Measurements from ENCODE around the gene SLBP.
A peak's percentile ranks its signal among the peaks of the same experiment; 100 is the strongest.

SLBP gene

DNA sequence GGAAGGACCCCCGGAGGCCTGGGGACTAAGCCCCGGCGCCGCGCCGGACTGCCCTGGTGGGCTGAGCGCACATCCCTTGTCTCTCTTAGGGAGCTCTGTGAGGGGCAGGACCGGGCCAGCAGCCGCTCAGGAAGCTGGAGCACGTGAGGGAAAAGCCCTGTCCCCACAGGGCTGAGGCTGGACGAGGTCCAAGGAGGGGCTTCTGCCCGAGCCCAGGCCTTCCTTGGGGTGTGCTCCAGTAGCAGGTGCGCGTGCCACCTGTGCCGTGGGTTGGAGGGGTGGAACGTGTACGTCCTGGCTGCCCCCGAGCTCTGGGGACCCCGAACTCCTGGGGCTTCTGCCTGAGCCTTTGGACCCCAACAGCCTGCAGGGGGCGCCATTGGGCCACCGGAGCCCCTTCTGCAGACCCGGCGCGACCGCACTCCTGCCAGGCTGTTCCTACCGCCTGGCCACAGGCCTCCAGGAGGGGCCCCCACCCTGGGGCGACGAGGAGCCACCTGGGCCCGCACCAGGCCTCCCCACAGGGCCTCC, 36.4 kb upstream of the SLBP start:
- DNase-seq (ENCODE audit: low read depth): peak; percentile 76

DNA sequence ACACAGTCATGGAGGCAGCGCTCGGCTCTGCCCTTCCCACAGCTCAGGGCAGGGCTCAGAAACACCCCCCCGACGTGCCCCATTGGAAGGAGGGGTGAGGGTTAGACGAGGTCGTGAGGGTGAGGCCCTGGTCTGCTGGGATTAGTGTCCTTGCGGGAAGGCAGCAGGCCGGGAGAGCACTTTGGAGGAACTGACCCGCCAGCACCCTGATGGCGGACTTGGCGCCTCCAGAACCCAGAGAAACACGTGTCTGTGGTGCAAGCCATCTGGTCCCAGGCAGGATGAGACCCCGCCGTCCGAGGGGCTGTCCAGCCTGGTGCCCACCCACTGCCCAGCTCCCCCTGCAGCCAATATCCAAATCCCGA, 35.5 kb upstream of the SLBP start:
- DNase-seq (ENCODE audit: low read depth): no peak

DNA sequence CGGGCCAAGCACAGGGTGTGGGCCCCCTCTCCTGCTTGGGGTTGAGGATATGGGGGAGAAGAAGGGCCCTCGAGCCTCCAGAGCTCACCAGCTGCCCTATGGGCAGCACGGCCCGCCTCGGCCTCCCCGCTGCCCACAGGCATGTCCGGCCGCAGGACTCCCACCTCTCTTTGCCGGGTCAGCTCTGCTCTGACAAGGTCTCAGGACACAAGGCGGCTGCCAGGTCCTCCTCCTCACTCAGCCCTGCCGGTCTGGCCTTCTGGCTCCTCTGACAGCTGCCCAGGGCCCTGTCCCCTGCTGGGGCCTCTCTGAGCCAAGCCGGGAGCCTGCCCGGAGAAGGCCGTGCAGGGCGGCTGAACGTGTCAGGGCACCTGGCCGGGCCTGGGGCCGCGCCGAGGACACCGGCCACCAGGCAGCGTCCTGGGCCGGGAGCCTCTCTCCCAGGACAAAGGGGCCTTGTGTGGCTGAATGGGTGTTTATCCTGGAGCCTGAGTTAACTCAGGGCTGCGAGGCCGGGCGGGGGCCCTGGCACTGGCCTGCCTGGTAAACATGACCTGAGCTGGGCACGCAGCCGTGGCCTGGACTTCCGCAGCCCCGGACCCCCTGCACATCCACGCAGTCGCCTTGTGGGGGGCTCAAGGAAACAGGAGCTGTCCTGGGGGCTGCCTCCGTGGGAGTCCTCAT, 34.9 kb upstream of the SLBP start:
- DNase-seq (ENCODE audit: low read depth): no peak

DNA sequence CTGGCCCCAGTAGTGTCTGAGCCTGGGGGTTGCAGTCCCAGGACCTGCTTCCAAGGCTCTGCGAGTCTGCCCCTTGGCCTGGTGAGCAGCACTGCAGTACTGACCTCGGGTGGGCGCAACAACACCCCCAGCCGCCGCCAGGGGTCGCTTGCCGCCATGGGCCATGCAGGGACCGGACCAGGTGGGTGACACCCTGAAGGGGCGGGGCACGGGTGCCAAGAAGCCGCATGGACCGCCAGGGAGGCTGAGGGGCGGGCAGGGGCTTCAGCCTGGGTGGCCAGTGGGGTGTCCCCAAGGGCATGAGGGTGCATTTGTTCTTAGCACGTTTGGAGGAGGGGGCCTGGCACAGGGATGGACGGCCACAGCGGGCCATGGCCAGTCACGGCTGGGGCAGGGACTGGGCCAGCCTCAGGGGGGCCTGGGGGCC, 34.2 kb upstream of the SLBP start:
- DNase-seq (ENCODE audit: low read depth): peak; percentile 78

DNA sequence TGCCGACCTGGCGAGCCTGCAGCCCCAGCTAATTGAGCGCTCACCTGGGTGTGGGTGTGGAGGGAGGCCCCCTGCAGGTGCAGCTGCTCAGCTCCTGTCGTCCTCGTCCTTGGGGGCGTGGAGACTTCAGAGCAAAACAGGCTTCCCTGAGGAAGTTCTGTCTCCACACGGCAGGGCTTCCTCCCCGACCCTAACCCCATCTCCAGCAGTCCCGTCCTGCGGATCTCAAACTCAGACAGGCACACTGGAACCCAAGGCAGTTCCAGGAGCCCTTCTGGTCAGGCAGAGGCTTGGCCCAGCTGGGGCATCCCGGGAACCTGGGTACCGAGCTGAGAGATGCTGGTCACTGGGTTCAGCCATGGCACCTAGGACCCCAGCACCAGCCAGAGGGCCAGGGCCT, 33.6 kb upstream of the SLBP start:
- DNase-seq (ENCODE audit: low read depth): no peak

DNA sequence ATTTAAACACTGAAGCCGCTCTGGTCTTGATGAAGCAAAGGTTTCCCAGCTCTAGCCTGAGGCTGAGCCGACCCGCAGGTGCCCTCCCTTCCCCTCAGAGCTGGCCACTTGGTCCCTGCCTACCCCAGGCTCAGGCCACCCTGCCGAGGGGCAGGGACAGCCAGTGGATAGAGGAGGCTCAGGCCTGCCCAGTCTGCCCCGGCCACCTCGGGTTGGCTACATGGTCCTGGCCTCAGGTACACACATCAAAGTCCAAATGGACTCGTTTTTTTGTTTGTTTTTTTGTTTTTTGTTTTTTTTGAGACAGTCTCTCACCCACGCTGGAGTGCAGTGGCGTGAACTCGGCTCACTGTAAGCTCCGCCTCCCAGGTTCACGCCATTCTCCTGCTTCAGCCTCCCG, 33.0 kb upstream of the SLBP start:
- no peak for DNase-seq (ENCODE audit: low read depth)

DNA sequence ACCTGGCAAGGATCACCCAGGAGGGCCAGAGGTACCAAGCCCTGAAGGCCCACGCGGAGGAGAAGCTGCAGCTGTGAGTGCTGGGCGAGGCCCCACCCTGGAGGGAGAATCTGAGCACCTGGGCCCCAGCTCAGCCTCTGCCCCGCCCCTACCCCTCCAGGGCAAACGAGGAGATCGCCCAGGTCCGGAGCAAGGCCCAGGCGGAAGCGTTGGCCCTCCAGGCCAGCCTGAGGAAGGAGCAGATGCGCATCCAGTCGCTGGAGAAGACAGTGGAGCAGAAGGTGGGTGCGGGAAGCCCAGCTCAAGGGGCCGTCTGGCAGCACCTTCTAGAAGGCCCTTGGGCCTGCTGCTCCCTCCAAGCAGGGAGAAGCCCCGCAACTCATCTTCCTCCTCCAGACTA, 32.4 kb upstream of the SLBP start:
- no peak for DNase-seq (ENCODE audit: low read depth)

DNA sequence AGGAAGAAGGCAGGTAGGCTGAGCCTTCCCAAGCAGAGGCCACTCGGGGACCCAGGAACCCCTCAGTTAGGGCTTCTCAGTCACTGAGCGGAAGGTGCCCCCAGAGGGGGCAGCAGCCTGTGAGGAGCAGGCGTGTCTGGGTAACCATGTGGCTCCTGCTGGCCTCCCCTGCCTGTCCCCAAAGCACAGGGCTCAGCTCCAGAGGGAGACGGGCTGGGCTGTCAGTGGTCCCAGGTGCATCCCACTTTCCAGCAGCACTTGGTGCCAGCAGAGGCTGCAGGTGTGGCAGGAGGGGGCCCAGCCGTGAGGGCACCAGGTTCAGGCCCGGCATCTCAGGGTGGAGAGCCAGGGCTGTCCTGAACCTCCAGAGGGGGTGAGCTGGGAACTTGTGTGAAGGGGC, 31.9 kb upstream of the SLBP start:
- DNase-seq (ENCODE audit: low read depth): no peak

DNA sequence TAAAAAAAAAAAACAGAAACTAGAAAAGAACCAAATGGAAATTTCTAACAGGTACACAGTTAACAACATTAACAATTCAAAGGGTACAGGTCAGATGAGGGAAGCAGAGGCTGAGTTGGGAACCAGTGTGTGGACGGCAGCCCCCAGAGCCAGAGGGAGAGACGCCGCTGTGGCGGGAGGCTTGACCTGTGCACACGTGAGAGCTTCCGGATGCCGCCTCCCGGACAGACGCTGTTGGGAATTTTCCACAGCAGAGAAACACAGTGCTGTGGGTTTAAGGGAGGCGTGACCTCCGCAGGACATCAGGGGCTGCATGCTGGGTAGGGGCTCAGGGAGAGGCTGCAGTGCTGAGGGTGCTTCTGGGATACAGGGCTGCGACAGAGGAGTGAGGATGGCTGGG, 31.4 kb upstream of the SLBP start:
- DNase-seq (ENCODE audit: low read depth): no peak

DNA sequence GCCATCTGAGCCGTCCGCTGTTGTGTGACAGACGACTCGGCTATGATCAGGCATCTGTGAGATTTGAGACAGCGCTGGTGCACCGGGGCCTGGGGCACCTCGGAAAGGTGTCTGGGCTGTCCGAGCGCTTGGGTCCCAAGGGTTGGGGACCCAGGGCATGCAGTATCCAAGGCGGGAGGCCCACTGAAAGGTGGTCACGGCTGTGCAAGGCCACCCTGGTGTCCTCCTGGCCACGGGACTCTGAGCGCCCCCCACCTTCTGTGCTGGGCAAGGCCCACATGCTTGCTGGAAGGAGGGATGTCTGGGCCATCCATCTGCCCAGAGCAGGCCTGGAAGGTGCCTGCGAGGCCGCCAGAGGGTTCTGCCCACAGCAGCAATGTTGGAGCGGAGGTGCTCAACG, 29.1 kb upstream of the SLBP start:
- no peak for DNase-seq (ENCODE audit: low read depth)

DNA sequence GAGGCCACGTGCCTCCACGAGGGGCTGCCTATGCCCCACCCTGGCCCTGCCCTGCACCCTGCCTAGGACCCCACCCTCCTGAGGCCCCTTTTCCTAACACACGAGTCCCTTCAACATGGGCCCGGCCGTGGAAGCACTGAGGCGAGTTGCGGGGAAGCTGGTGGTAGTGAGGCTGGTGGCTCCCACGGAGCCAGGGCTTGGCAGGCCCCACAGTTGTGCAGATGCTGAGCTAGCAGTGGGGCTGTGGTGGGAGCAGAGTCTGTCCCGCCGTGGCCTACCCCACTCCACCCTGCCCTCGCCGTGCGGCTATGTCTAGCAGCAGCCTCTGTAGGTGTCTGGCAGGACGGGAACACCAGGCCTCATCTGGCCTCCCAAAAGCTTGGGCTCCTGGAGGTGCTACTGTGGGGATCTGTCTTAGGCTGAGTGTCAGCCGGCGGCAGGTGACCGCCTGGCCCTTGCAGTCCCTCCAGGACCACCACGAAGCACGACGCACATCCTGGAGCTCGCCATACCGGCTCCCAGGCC, 28.0 kb upstream of the SLBP start:
- DNase-seq (ENCODE audit: low read depth): no peak

DNA sequence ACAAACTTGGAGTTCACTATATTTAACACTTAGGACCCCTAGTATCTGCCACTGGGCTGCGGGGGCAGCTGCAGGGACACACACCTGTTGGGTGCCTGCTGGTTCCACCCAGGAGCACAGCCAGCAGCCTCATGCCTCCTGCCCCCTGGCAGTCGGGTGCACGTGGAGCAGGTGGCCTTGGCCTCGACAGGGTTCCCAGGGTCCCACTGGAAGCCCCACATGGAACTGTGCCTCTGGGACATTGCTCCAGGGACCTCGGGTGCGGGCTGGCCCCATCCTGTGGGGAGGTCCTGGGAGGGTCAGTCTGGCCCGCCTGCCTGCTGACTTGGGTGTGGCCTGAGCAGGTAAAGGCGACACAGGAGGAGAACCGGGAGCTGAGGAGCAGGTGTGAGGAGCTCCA, 27.2 kb upstream of the SLBP start:
- DNase-seq (ENCODE audit: low read depth): no peak

DNA sequence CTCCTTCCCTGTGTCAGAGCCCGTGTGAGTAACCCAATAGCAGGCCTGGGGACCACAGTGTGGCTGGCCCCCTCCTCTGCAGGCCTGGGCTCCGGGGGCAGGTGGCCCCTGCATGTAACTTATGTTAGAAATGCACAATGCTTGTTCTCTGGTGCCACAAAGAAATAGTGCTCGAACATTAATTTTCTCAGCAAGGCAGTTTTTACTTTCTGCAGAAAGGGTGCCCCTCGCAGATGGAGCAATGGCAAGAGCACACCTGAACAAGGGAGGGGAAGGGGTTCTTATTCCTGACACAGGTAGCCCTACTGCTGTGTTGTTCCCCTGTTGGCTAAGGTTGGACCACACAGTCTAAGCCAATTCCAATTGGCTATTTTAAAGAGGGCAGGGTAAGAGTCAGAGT, 26.3 kb upstream of the SLBP start:
- DNase-seq (ENCODE audit: low read depth): no peak

DNA sequence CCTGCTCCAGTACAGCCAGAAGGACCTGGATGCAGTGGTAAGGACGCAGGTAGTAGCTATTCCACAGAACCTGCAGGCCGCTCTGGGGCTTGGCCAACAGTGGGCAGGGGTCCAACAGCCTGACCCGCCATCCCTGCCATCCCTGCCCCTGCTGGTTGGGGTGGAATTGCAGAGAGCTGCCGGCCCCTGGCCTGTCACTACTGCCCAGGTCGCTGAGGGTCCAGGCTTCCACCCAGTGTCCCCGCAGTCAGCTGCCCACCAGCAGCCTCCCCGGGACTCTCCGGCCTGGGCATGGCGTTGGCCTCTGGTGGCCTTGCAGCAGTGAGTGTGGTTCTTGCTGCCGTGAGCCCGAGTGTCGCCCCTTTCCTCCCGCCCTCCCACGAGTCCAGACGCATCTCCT, 25.5 kb upstream of the SLBP start:
- DNase-seq (ENCODE audit: low read depth): no peak

DNA sequence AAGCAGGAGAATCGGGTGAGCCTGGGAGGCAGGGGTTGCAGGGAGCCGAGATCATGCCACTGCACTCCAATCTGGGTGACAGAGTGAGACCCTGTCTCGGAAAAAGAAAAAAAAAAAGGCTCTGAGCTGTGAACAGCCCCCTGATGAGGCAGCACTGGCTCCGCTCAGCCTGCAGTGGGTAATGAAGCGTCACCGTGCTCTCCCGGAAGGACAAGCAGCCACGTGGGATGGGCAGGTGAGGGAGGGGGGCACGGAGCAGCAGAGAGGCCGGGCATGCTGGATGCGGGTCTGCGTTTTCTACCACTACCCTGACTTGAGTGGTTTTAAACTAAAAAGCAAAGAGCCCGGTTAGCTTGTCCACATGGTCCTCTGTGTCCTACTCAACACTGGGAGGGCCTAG, 24.7 kb upstream of the SLBP start:
- no peak for DNase-seq (ENCODE audit: low read depth)

DNA sequence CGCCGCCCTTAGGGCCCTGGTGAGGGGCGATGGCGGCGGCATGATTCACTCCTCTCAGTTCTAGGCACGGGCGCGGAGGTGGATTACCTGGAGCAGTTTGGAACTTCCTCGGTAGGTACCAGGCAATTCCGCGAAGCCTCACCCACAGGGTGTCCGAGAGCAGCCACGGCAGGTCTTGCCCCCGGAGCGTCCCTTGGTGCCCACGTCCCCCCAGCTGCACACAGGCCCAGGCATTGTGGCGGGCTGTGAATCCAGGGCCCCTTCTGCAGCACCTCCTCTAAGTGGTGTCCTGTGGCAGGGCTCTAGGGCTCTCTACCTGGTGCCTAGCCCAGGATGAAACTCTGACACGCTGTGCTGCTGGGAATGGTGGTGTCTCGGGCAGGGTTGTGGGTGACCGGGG, 23.1 kb upstream of the SLBP start:
- DNase-seq (ENCODE audit: low read depth): no peak

DNA sequence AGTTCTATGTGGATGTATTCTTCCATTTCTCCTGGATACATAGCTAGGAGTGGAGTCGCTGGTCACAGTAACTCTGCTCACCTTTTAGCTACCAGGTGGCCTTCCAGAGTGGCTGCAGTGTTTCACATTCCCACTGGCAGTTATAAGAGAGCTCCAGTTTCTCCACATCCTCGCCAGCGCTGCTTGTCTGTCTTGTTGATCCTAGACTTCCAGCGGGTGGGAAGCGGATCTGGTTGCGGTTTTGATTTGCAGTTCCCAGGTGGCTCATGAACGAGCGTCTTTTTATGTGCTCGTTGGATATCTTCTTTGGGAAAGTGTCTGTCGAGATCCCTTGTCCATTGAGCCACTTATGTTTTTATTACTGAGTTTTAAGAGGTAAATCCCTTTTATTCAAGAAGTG, 20.8 kb upstream of the SLBP start:
- DNase-seq (ENCODE audit: low read depth): no peak

DNA sequence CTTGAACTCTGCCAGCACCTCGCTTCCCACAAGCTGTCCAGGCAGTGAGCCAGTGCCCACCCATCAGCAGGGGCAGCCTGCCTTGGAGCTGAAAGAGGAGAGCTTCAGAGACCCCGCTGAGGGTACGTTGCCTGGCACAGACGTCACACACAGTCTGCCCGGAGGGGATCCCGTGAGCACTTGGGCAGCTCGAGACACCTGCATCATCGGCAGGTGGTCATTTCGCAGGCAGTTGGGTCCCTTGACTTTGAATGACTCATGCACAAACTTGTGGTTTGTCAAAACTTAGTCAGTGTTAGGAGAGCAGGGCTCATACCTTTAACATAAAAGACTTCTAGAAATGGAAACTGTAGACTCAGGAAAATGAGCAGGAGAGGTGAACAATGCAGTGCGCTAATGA, 19.1 kb upstream of the SLBP start:
- DNase-seq (ENCODE audit: low read depth): no peak

DNA sequence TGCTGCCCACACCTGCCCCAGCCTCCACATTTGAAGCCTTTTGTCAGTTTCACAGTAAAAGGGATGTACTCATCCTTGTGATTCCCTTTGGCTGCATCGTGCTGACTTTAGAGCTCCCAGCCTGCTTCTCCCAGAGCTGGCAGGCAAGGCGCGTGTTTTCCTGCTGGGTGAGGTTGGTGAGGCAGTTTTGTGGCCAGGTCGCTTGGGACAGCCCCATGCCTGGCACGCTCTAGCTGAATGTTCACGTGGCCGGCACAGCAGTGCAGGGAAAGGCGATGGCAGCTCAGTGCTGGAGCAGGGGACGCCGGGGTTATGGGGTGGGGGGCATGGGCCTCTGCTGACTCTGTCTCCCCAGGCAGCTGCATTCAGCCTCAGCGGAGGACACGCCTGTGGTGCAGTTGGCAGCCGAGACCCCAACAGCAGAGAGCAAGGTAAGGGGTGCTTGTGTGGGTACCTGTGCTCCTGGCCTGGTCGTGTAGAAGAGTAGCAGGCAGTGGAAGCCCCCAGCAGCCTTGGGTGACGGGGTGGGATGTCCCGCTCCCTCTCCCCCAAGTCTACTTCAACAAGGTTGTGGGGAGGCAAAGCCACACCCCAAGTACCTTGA, 18.5 kb upstream of the SLBP start:
- DNase-seq (ENCODE audit: low read depth): no peak

DNA sequence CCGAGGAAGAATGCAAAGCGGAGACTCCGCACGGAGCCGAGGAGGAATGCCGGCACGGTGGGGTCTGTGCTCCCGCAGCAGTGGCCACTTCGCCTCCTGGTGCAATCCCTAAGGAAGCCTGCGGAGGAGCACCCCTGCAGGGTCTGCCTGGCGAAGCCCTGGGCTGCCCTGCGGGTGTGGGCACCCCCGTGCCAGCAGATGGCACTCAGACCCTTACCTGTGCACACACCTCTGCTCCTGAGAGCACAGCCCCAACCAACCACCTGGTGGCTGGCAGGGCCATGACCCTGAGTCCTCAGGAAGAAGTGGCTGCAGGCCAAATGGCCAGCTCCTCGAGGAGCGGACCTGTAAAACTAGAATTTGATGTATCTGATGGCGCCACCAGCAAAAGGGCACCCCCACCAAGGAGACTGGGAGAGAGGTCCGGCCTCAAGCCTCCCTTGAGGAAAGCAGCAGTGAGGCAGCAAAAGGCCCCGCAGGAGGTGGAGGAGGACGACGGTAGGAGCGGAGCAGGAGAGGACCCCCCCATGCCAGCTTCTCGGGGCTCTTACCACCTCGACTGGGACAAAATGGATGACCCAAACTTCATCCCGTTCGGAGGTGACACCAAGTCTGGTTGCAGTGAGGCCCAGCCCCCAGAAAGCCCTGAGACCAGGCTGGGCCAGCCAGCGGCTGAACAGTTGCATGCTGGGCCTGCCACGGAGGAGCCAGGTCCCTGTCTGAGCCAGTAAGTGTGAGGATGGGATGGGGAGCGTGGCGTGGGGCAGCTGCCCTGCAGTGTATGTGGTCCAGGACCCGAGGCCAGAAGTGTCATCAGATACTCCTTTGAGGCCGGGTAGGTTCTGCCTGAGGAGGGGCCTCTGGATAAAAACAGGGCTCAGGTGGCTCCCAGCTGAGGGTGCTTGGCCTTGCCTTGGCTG, 16.2 kb upstream of the SLBP start:
- no peak for DNase-seq (ENCODE audit: low read depth)

DNA sequence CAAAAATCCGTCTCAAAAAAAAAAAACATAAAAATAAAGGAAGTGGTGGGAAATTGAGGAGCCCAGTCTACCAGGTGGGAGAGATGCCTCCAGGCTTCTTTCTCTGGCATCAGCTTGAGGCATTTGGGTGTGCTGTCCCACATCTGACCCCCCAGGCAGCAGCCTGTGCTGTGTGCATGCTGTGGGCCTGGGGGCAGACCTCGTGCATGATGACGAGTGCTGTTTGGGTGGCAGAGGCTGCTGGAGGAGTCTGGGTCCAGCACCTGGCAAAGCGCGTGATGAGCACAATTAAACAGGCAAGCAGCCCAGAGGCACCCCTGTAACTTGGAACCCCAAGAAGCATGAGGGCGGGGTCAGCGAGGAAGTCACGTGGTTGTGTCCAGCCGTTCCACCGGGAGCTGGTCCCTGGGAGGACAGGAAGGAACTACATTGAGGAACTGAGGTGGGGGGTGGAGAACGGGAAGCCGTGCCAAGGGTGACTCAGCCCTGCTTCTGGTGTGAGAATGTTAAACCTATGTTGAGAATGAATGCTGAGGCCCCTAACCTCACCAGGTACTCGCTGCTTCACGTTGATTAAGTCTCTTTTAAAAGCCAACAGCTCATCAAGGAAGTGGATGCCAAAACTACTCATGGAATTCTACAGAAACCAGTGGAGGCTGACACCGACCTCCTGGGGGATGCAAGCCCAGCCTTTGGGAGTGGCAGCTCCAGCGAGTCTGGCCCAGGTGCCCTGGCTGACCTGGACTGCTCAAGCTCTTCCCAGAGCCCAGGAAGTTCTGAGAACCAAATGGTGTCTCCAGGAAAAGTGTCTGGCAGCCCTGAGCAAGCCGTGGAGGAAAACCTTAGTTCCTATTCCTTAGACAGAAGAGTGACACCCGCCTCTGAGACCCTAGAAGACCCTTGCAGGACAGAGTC, 15.3 kb upstream of the SLBP start:
- no peak for DNase-seq (ENCODE audit: low read depth)
